ENCODE results near the gene SNX25.

DNA sequence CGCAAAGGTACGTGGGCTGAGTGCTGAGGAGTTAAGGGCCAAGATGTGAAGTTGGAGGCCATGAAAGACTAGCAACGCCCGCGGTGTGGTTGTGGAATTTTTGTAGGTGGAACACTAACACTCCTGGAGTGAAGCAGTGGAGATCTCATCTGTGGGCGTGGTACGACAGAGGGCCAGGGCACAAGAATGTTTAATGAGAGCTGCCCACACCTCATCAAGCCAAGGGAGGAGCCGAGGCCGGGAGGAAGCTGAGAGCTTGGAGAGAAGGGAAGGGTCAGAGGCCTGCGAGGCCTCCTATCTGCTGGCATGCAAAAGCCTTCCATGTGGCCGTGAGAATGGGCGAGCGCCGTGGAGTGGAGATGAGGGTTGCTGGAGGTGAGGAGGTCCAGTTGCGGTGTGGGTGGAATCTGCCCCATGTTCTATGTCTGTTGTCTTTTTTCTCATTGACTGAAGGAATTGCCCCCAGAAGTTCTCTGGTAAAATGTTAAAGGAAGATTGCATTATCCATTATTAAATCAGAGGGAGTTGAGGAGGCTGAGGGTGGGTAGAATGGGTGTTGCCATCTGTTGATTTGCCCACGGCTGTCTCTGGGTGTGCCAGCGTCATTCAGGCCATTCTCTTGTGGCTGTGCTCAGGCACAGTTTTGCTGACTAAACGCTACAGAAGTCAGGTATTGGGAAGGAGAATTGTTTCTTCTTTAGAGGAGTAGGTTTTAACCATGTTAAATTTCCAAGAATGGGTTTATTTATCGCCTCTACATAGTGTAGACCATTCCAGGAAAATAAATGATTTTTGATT lies 19.8 kb downstream of the SNX25 start:
- TF ChIP-seq, protein P1, sequence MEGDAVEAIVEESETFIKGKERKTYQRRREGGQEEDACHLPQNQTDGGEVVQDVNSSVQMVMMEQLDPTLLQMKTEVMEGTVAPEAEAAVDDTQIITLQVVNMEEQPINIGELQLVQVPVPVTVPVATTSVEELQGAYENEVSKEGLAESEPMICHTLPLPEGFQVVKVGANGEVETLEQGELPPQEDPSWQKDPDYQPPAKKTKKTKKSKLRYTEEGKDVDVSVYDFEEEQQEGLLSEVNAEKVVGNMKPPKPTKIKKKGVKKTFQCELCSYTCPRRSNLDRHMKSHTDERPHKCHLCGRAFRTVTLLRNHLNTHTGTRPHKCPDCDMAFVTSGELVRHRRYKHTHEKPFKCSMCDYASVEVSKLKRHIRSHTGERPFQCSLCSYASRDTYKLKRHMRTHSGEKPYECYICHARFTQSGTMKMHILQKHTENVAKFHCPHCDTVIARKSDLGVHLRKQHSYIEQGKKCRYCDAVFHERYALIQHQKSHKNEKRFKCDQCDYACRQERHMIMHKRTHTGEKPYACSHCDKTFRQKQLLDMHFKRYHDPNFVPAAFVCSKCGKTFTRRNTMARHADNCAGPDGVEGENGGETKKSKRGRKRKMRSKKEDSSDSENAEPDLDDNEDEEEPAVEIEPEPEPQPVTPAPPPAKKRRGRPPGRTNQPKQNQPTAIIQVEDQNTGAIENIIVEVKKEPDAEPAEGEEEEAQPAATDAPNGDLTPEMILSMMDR (conservative IDR thresholded peaks at IDR 0.05; ENCODE audit: low read depth, low read length) = no peak
- no peak for TF ChIP-seq EZH2phosphoT487 (IDR thresholded peaks at IDR 0.05; ENCODE audit: borderline replicate concordance, low read length)

Data from PC-3 (cell line).